H9 (cell line): ENCODE data around the gene CCL11. TPM values are rescaled to one million over a fixed set of nuclear protein-coding genes. Genes with fewer than 3 reads are reported as not detected.

ENCODE experiments used
- DNase-seq: peaks from one replicate; pipeline ENCODE4 v3.0.0-alpha.2; 2017
- H2AFZ ChIP-seq: one replicate; pipeline ENCODE4 v1.6.1; 2013; ENCODE audit warnings: mild to moderate bottlenecking, low read length, control low read depth, moderate library complexity
- H2AK5ac ChIP-seq: 2 replicates; pipeline ENCODE4 v1.6.1; 2013; ENCODE audit warnings: low read length, control low read depth, mixed read lengths; ENCODE audit not compliant: insufficient read length
- H2BK120ac ChIP-seq: one replicate; pipeline ENCODE4 v1.6.1; 2013; ENCODE audit warnings: low read depth, mild to moderate bottlenecking, low read length, control low read depth, inconsistent platforms; ENCODE audit not compliant: poor library complexity, severe bottlenecking
- H2BK12ac ChIP-seq: 2 replicates; pipeline ENCODE4 v1.6.1; 2013; ENCODE audit warnings: low read length, control low read depth, mixed read lengths, low read depth; ENCODE audit not compliant: insufficient read length
- H2BK15ac ChIP-seq: 2 replicates; pipeline ENCODE4 v1.6.1; 2013; ENCODE audit warnings: low read depth, low read length, control low read depth
- H2BK20ac ChIP-seq: one replicate; pipeline ENCODE4 v1.6.1; 2013; ENCODE audit warnings: low read depth, mild to moderate bottlenecking, low read length, control low read depth, inconsistent platforms; ENCODE audit not compliant: poor library complexity, severe bottlenecking
- H2BK5ac ChIP-seq: 2 replicates; pipeline ENCODE4 v1.6.1; 2013; ENCODE audit warnings: low read length, control low read depth, mixed read lengths; ENCODE audit not compliant: insufficient read length
- H3K14ac ChIP-seq: 2 replicates; pipeline ENCODE4 v1.6.1; 2013; ENCODE audit warnings: low read length, control low read depth; ENCODE audit not compliant: insufficient read depth
- H3K18ac ChIP-seq: 2 replicates; pipeline ENCODE4 v1.6.1; 2013; ENCODE audit warnings: low read depth, mild to moderate bottlenecking, mixed read lengths, low read length, control low read depth; ENCODE audit not compliant: insufficient read length
- H3K23ac ChIP-seq: 2 replicates; pipeline ENCODE4 v1.6.1; 2013; ENCODE audit warnings: low read length, control low read depth, mixed read lengths, low read depth; ENCODE audit not compliant: insufficient read length
- H3K23me2 ChIP-seq: 2 replicates; pipeline ENCODE4 v1.6.1; 2013; ENCODE audit warnings: low read depth, mild to moderate bottlenecking, mixed read lengths, low read length, control low read depth; ENCODE audit not compliant: insufficient read length, poor library complexity, severe bottlenecking
- H3K27ac ChIP-seq: 2 replicates; pipeline ENCODE4 v1.5.1; 2013; ENCODE audit warnings: low read length, control low read depth, mixed read lengths, low read depth; ENCODE audit not compliant: insufficient read length
- H3K27me3 ChIP-seq: 2 replicates; pipeline ENCODE4 v1.6.1; 2013; ENCODE audit warnings: low read length, control low read depth, inconsistent platforms; ENCODE audit not compliant: insufficient read depth
- H3K4ac ChIP-seq: 2 replicates; pipeline ENCODE4 v1.6.1; 2013; ENCODE audit warnings: low read depth, mild to moderate bottlenecking, control low read depth, inconsistent platforms, low read length, moderate library complexity
- H3K4me1 ChIP-seq: 2 replicates; pipeline ENCODE4 v1.6.1; 2013; ENCODE audit warnings: low read length, control low read depth, inconsistent platforms; ENCODE audit not compliant: insufficient read depth
- H3K4me2 ChIP-seq: 2 replicates; pipeline ENCODE4 v1.6.1; 2013; ENCODE audit warnings: low read length, control low read depth, mixed read lengths; ENCODE audit not compliant: insufficient read length, insufficient read depth
- H3K56ac ChIP-seq: 2 replicates; pipeline ENCODE4 v1.6.1; 2013; ENCODE audit warnings: low read depth, mild to moderate bottlenecking, mixed read lengths, low read length, control low read depth; ENCODE audit not compliant: insufficient read length
- H3K79me1 ChIP-seq: 2 replicates; pipeline ENCODE4 v1.6.1; 2013; ENCODE audit warnings: low read depth, mild to moderate bottlenecking, moderate library complexity, low read length, control low read depth, inconsistent platforms; ENCODE audit not compliant: insufficient read depth, poor library complexity, severe bottlenecking
- H3K79me2 ChIP-seq: 2 replicates; pipeline ENCODE4 v1.6.1; 2013; ENCODE audit warnings: low read length, control low read depth, inconsistent platforms; ENCODE audit not compliant: insufficient read depth
- H3K9ac ChIP-seq: 2 replicates; pipeline ENCODE4 v1.6.1; 2013; ENCODE audit warnings: low read length, control low read depth, mixed read lengths; ENCODE audit not compliant: insufficient read length; ENCODE audit errors: extremely low read depth
- H3K9me3 ChIP-seq: one replicate; pipeline ENCODE4 v1.6.1; 2013; ENCODE audit warnings: low read depth, low read length, inconsistent platforms; ENCODE audit not compliant: control insufficient read depth
- H3T11ph ChIP-seq: one replicate; pipeline ENCODE4 v1.6.1; 2013; ENCODE audit warnings: mild to moderate bottlenecking, low read length, control low read depth, inconsistent platforms
- H4K20me1 ChIP-seq: one replicate; pipeline ENCODE4 v1.6.1; 2013; ENCODE audit not compliant: control insufficient read depth, insufficient read length, insufficient read depth
- H4K5ac ChIP-seq: 2 replicates; pipeline ENCODE4 v1.6.1; 2013; ENCODE audit warnings: low read depth, mild to moderate bottlenecking, mixed read lengths, low read length, control low read depth; ENCODE audit not compliant: insufficient read length
- H4K8ac ChIP-seq: replicated peaks from 2 replicates; pipeline ENCODE4 v1.6.1; 2013; ENCODE audit warnings: low read length, control low read depth, mixed read lengths, low read depth; ENCODE audit not compliant: insufficient read length
- H4K91ac ChIP-seq: 2 replicates; pipeline ENCODE4 v1.6.1; 2013; ENCODE audit warnings: low read depth, mild to moderate bottlenecking, moderate library complexity, mixed read lengths, low read length, control low read depth; ENCODE audit not compliant: insufficient read length
- H3K27ac Mint-ChIP-seq, 3 experiments: 2 replicates in 2 of 3; 3 replicates in 1 of 3; pipeline ENCODE4 v1.8.0; 2020 to 2021; ENCODE audit warnings: mixed read lengths in 3 of 3, mild to moderate bottlenecking in 1 of 3, moderate library complexity in 1 of 3
- H3K27me3 Mint-ChIP-seq: 2 replicates; pipeline ENCODE4 v1.8.0; 2021; ENCODE audit warnings: low read depth, mild to moderate bottlenecking, moderate library complexity, mixed read lengths
- H3K36me3 Mint-ChIP-seq, 3 experiments: 2 replicates in 2 of 3; 3 replicates in 1 of 3; pipeline ENCODE4 v1.8.0; 2020 to 2021; ENCODE audit warnings: low read depth in 3 of 3, mixed read lengths in 3 of 3; ENCODE audit not compliant: insufficient read depth in 1 of 3
- H3K4me1 Mint-ChIP-seq, 2 experiments: 2 replicates each; pipeline ENCODE4 v1.8.0; 2020; ENCODE audit warnings: mixed read lengths in 2 of 2
- H3K4me3 Mint-ChIP-seq, 2 experiments: 2 replicates in 1 of 2; 3 replicates in 1 of 2; pipeline ENCODE4 v1.8.0; 2020 to 2021; ENCODE audit warnings: mild to moderate bottlenecking in 2 of 2, mixed read lengths in 2 of 2, moderate library complexity in 1 of 2
- H3K9me3 Mint-ChIP-seq, 2 experiments: 2 replicates in 1 of 2; 3 replicates in 1 of 2; pipeline ENCODE4 v1.8.0; 2020; ENCODE audit warnings: mild to moderate bottlenecking in 2 of 2, mixed read lengths in 2 of 2, moderate library complexity in 1 of 2
- WGBS: extraction: QIAGEN DNeasy Blood & Tissue Kit; methylation state at CpG from one replicate; pipeline ENCODE4 v1.1.7; 2013; ENCODE audit warnings: missing lambda C conversion rate, low lambda C conversion rate, mixed read lengths; ENCODE audit not compliant: insufficient read length; ENCODE audit errors: extremely low coverage; 5-methylcytosine and 5-hydroxymethylcytosine counted together
- total RNA-seq: library from RNA; stranded (reverse); gene quantifications from 2 replicates; pipeline ENCODE4 v1.2.1, GENCODE V29; 2021
- TF ChIP-seq, protein P1 (sequence below): fragments of 200-600 bp; sonication (generic); conservative IDR thresholded peaks from 3 replicates; pipeline ENCODE4 v1.8.0; 2021; ENCODE audit warnings: antibody characterized with exemption, mild to moderate bottlenecking

The CCL11 gene
- total RNA-seq, 1 experiment from 2014 or later: not detected

- Histone ChIP-seq H3K9ac (no peak overlapping the region), H3T11ph (no peak overlapping the region), H2BK15ac (no peak overlapping the region), H3K27ac (no peak overlapping the region), H2BK5ac (no peak overlapping the region), H4K91ac (no peak overlapping the region), H3K14ac (no peak overlapping the region), H2BK12ac (no peak overlapping the region), H2AK5ac (no peak overlapping the region), H3K9me3 (no peaks in the 10 kb centered on the region), H2BK20ac (no peak overlapping the region), H2BK120ac (no peak overlapping the region), H3K4me2 (no peak overlapping the region), H2AFZ (no peak overlapping the region), H3K27me3 (no peaks in the 10 kb centered on the region; the same call in 1 of the 2 replicates), H3K4me1 (peaks cover 4% of the 10 kb centered on the region; the same call in 1 of the 2 replicates), H3K56ac (no peak overlapping the region), H3K4ac (no peak overlapping the region), H4K5ac (no peak overlapping the region), H3K23me2 (peaks cover 9% of the 10 kb centered on the region), H4K20me1 (no peaks in the 10 kb centered on the region), H4K8ac (no peak overlapping the region), H3K23ac (no peak overlapping the region), H3K18ac (no peak overlapping the region), H3K79me1 (no peaks in the 10 kb centered on the region), H3K79me2 (no peaks in the 10 kb centered on the region)
- Mint-ChIP-seq H3K9me3 (no peaks in the 10 kb centered on the region), H3K27ac (no peak overlapping the region), H3K36me3 (peaks cover 0 to 2% (median 2%) of the 10 kb centered on the region in 3 experiments; a peak in 2 of 7 replicates), H3K27me3 (peaks cover 20% of the 10 kb centered on the region), H3K4me3 (no peak overlapping the region; a peak in 1 of 5 replicates), H3K4me1 (peaks cover 27 to 35% of the 10 kb centered on the region in 2 experiments)
- TF ChIP-seq, protein P1, sequence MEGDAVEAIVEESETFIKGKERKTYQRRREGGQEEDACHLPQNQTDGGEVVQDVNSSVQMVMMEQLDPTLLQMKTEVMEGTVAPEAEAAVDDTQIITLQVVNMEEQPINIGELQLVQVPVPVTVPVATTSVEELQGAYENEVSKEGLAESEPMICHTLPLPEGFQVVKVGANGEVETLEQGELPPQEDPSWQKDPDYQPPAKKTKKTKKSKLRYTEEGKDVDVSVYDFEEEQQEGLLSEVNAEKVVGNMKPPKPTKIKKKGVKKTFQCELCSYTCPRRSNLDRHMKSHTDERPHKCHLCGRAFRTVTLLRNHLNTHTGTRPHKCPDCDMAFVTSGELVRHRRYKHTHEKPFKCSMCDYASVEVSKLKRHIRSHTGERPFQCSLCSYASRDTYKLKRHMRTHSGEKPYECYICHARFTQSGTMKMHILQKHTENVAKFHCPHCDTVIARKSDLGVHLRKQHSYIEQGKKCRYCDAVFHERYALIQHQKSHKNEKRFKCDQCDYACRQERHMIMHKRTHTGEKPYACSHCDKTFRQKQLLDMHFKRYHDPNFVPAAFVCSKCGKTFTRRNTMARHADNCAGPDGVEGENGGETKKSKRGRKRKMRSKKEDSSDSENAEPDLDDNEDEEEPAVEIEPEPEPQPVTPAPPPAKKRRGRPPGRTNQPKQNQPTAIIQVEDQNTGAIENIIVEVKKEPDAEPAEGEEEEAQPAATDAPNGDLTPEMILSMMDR: no peak
- no CpG with 5 or more reads among the region's 5 CpGs for WGBS
- DNase-seq: no peak
Observed at GRCh38 chr17:34257299-34257985, 28.1 kb upstream of the CCL11 start.
